C4-2B (cell line): Measurements from ENCODE around the gene GMDS.

Experiments
- CTCF ChIP-seq: fragments of 450-650 bp; conservative IDR thresholded peaks from 2 replicates; pipeline ENCODE4 v1.5.1; 2017; ENCODE audit warnings: mild to moderate bottlenecking
- ZFX ChIP-seq: fragments of 450-650 bp; IDR thresholded peaks from 2 replicates; pipeline ENCODE4 v1.6.1; 2017

GRCh38 chr6:2237001-2237400, 8.4 kb downstream of the GMDS start:
- TF ChIP-seq CTCF (no peak), ZFX (no peak)
